ENCODE data around the gene SNX9.

The SNX9 gene

DNA sequence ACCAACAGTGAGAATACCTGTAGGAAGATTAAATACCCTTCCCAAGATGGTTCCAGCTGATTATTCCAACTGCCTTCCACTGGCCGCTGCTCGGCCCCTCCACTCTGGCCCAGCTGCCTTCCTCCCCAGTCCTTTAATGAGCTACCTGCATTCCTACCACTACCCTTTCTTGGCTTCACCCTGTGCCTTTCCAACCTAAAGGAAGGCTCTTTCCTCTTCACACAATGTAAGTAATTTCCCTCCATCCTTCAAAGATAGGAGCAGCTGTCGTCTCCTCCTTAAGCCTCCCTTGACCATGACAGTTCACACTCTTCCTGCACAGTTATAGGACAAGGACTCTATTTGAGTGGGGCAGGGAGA is 16.2 kb upstream of the SNX9 start:
- Histone ChIP-seq H2AFZ (ENCODE audit: low read length) (no peak overlapping the region), H3K79me2 (ENCODE audit: insufficient read depth, low read length) (no peaks in the 10 kb centered on the region), H3K36me3 (ENCODE audit: insufficient read depth, low read length) (no peaks in the 10 kb centered on the region), H3K4me2 (ENCODE audit: low read length) (no peak overlapping the region), H3K9me2 (ENCODE audit: low read depth, low read length) (no peaks in the 10 kb centered on the region), H3K4me1 (ENCODE audit: insufficient read depth, low read length, severe bottlenecking) (no peaks in the 10 kb centered on the region), H3K27ac (ENCODE audit: low read depth, low read length, poor library complexity, severe bottlenecking) (no peak overlapping the region), H3K4me3 (ENCODE audit: low read depth, low read length, poor library complexity, severe bottlenecking) (no peak overlapping the region), H3K9me3 (ENCODE audit: low read length) (peaks cover 4% of the 10 kb centered on the region; the same call in 1 of the 2 replicates), H3K27me3 (ENCODE audit: insufficient read depth, low read length) (0 out of 2 replicates have a peak, but pooled peaks cover 3% of the 10 kb centered on the region), H3F3A (ENCODE audit: insufficient read depth, low read length) (no peaks in the 10 kb centered on the region), H4K20me1 (ENCODE audit: insufficient read depth, low read length) (no peaks in the 10 kb centered on the region), H3K9ac (ENCODE audit: low read length) (no peak overlapping the region)
- TF ChIP-seq CTCF (IDR thresholded peaks at IDR 0.05; ENCODE audit: low read length) (no peak), EZH2 (IDR thresholded peaks at IDR 0.05; ENCODE audit: borderline replicate concordance, low read length) (no peak)

GRCh38 chr6:157808405-157808950 is 14.6 kb upstream of the SNX9 start:
- Histone ChIP-seq H3K9me2 (ENCODE audit: low read depth, low read length) (no peaks in the 10 kb centered on the region), H2AFZ (ENCODE audit: low read length) (no peak overlapping the region), H3K79me2 (ENCODE audit: insufficient read depth, low read length) (no peaks in the 10 kb centered on the region), H3F3A (ENCODE audit: insufficient read depth, low read length) (no peaks in the 10 kb centered on the region), H3K4me3 (ENCODE audit: low read depth, low read length, poor library complexity, severe bottlenecking) (no peak overlapping the region), H3K36me3 (ENCODE audit: insufficient read depth, low read length) (no peaks in the 10 kb centered on the region), H3K4me2 (ENCODE audit: low read length) (no peak overlapping the region), H3K9ac (ENCODE audit: low read length) (no peak overlapping the region), H4K20me1 (ENCODE audit: insufficient read depth, low read length) (no peaks in the 10 kb centered on the region), H3K27ac (ENCODE audit: low read depth, low read length, poor library complexity, severe bottlenecking) (no peak overlapping the region), H3K4me1 (ENCODE audit: insufficient read depth, low read length, severe bottlenecking) (no peaks in the 10 kb centered on the region), H3K27me3 (ENCODE audit: insufficient read depth, low read length) (0 out of 2 replicates have a peak, but pooled peaks cover 3% of the 10 kb centered on the region), H3K9me3 (ENCODE audit: low read length) (peaks cover 4% of the 10 kb centered on the region; the same call in 1 of the 2 replicates)
- TF ChIP-seq CTCF (IDR thresholded peaks at IDR 0.05; ENCODE audit: low read length), result no peak
- TF ChIP-seq EZH2 (IDR thresholded peaks at IDR 0.05; ENCODE audit: borderline replicate concordance, low read length), result no peak

- Histone ChIP-seq H3K27ac (ENCODE audit: low read depth, low read length, poor library complexity, severe bottlenecking) (no peak overlapping the region), H3K79me2 (ENCODE audit: insufficient read depth, low read length) (no peaks in the 10 kb centered on the region), H3K4me3 (ENCODE audit: low read depth, low read length, poor library complexity, severe bottlenecking) (no peak overlapping the region), H3K4me2 (ENCODE audit: low read length) (no peak overlapping the region), H2AFZ (ENCODE audit: low read length) (no peak overlapping the region), H3K9ac (ENCODE audit: low read length) (no peak overlapping the region), H3K9me2 (ENCODE audit: low read depth, low read length) (no peaks in the 10 kb centered on the region), H3K36me3 (ENCODE audit: insufficient read depth, low read length) (no peaks in the 10 kb centered on the region), H4K20me1 (ENCODE audit: insufficient read depth, low read length) (no peaks in the 10 kb centered on the region), H3F3A (ENCODE audit: insufficient read depth, low read length) (no peaks in the 10 kb centered on the region), H3K9me3 (ENCODE audit: low read length) (peaks cover 4% of the 10 kb centered on the region; the same call in 1 of the 2 replicates), H3K4me1 (ENCODE audit: insufficient read depth, low read length, severe bottlenecking) (peaks cover under 1% of the 10 kb centered on the region), H3K27me3 (ENCODE audit: insufficient read depth, low read length) (0 out of 2 replicates have a peak, but pooled peaks cover 3% of the 10 kb centered on the region)
- TF ChIP-seq CTCF (IDR thresholded peaks at IDR 0.05; ENCODE audit: low read length) (no peak), EZH2 (IDR thresholded peaks at IDR 0.05; ENCODE audit: borderline replicate concordance, low read length) (no peak)
Observed at GRCh38 chr6:157809613-157810012, 13.4 kb upstream of the SNX9 start.
